ENCODE data around the gene MYBPHL.

DNA sequence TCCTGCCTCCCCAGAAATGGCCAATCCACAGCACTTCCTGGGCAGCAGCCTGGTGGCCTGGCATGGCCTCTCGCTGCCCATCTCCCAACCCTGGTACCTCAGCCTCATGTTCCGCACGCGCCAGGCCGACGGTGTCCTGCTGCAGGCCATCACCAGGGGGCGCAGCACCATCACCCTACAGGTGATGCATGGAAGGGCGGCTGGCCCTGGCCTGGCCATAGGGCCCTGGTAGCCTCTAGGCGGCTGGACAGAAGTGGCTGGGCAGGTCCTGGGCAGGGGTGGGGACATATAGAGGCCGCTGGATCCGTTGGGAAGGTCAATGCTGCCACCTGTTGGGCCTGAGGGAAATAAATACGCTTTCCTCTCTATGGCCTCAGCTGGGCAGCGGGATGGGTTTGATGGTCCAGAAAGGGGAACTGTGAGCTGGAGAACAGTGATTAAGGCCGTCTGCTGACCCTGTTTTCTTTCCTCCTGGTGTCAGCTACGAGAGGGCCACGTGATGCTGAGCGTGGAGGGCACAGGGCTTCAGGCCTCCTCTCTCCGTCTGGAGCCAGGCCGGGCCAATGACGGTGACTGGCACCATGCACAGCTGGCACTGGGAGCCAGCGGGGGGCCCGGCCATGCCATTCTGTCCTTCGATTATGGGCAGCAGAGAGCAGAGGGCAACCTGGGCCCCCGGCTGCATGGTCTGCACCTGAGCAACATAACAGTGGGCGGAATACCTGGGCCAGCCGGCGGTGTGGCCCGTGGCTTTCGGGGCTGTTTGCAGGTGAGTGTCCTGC lies 43.0 kb downstream of the MYBPHL start:
- TF ChIP-seq, protein P1, sequence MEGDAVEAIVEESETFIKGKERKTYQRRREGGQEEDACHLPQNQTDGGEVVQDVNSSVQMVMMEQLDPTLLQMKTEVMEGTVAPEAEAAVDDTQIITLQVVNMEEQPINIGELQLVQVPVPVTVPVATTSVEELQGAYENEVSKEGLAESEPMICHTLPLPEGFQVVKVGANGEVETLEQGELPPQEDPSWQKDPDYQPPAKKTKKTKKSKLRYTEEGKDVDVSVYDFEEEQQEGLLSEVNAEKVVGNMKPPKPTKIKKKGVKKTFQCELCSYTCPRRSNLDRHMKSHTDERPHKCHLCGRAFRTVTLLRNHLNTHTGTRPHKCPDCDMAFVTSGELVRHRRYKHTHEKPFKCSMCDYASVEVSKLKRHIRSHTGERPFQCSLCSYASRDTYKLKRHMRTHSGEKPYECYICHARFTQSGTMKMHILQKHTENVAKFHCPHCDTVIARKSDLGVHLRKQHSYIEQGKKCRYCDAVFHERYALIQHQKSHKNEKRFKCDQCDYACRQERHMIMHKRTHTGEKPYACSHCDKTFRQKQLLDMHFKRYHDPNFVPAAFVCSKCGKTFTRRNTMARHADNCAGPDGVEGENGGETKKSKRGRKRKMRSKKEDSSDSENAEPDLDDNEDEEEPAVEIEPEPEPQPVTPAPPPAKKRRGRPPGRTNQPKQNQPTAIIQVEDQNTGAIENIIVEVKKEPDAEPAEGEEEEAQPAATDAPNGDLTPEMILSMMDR (IDR thresholded peaks at IDR 0.05) = peak; percentile 96 to 100 (median 100)
- TF ChIP-seq POLR2A (IDR thresholded peaks at IDR 0.05) = peak in 1 of 3 donors; percentile 12
